BE2C (cell line): Measurements from ENCODE around the gene NFU1.

ENCODE experiments used
- DNase-seq: peaks from one replicate; pipeline ENCODE4 v3.0.0-alpha.2; 2020
- H3K27me3 ChIP-seq: fragments of 250-450 bp; sonication (Bioruptor Pico); 2 replicates; pipeline ENCODE4 v1.5.1; 2020; ENCODE audit warnings: mild to moderate bottlenecking
- H3K36me3 ChIP-seq: fragments of 250-450 bp; sonication (Bioruptor Pico); 2 replicates; pipeline ENCODE4 v1.5.1; 2020; ENCODE audit warnings: mild to moderate bottlenecking
- H3K4me1 ChIP-seq: fragments of 250-450 bp; sonication (Bioruptor Pico); 2 replicates; pipeline ENCODE4 v1.5.1; 2020
- H3K4me3 ChIP-seq: 2 replicates; pipeline ENCODE4 v1.5.1; 2011; ENCODE audit warnings: low read depth, low read length
- H3K9me3 ChIP-seq: fragments of 250-450 bp; sonication (Bioruptor Pico); 2 replicates; pipeline ENCODE4 v1.5.1; 2020
- TF ChIP-seq, protein P1 (sequence below): IDR thresholded peaks from 2 replicates; pipeline ENCODE4 v1.5.1; 2012; ENCODE audit warnings: mild to moderate bottlenecking, low read depth, low read length

NFU1 gene

DNA sequence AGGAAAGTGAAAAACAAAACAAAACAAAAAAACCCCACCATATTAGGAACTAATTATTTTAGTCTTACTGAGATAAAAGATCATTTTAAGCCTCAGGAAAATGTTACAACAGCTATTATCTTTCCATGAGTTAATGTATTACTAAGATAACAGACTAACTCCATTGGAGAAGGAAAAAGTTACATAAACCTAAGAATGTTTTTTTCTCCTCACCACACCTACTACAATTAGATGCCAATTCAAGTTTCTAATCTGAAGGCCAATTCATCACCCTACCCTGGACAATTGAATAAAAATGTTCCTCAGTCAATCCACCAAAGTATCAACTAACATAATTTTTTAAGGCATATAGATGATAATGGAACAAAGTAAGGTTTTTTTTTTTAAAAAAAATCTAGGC lies 40.0 kb downstream of the NFU1 start:
- no peaks in the 10 kb centered on the region for H3K27me3 ChIP-seq
- no peaks in the 10 kb centered on the region for H3K4me1 ChIP-seq
- no peaks in the 10 kb centered on the region for H3K9me3 ChIP-seq
- no peaks in the 10 kb centered on the region for H3K36me3 ChIP-seq
- TF ChIP-seq, protein P1, sequence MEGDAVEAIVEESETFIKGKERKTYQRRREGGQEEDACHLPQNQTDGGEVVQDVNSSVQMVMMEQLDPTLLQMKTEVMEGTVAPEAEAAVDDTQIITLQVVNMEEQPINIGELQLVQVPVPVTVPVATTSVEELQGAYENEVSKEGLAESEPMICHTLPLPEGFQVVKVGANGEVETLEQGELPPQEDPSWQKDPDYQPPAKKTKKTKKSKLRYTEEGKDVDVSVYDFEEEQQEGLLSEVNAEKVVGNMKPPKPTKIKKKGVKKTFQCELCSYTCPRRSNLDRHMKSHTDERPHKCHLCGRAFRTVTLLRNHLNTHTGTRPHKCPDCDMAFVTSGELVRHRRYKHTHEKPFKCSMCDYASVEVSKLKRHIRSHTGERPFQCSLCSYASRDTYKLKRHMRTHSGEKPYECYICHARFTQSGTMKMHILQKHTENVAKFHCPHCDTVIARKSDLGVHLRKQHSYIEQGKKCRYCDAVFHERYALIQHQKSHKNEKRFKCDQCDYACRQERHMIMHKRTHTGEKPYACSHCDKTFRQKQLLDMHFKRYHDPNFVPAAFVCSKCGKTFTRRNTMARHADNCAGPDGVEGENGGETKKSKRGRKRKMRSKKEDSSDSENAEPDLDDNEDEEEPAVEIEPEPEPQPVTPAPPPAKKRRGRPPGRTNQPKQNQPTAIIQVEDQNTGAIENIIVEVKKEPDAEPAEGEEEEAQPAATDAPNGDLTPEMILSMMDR: no peak
- H3K4me3 ChIP-seq: no peak overlapping the region
- DNase-seq: no peak

DNA sequence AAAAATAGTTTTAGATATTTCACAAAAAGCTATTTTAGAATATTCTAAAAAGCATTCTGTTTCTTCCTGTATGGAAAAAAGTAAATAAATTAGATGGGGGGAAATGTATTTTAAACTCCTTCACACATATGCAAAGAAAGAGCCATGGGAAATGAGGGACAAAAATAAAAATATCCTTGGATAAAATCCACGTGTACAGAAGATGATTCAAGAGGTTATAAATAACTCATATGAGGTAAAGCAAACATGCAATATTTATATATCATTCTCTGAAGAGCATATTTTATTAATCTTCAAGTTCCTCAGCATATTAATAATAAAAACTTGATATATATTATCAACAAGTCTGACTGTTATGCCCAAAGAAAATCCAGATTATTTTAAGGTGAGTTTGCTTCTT lies 41.4 kb downstream of the NFU1 start:
- no peaks in the 10 kb centered on the region for H3K36me3 ChIP-seq
- H3K4me3 ChIP-seq: no peak overlapping the region
- no peaks in the 10 kb centered on the region for H3K27me3 ChIP-seq
- H3K9me3 ChIP-seq: no peaks in the 10 kb centered on the region
- H3K4me1 ChIP-seq: no peaks in the 10 kb centered on the region
- TF ChIP-seq, protein P1: no peak
- DNase-seq: no peak

DNA sequence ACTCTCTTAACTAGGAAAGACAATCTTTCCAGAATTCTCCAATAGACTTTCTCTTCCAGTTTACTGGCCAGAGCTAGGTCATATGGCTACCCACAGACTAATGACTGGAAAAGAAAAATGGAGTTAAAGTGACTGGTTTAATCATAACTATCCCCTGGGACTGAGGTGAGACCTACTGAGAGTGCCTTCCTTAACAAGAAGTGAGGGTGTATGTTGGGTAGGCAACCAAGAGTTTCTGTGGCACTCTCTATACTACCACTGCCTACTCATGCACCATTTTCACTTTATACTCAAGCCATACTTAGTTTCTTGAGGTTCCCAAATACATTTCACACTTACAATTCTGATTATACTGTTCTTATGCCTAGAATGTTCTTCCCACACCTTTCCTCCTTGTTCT lies 43.3 kb downstream of the NFU1 start:
- Histone ChIP-seq H3K27me3 (no peaks in the 10 kb centered on the region), H3K4me1 (no peaks in the 10 kb centered on the region), H3K4me3 (no peak overlapping the region), H3K36me3 (no peaks in the 10 kb centered on the region), H3K9me3 (no peaks in the 10 kb centered on the region)
- TF ChIP-seq, protein P1: no peak
- DNase-seq: no peak

DNA sequence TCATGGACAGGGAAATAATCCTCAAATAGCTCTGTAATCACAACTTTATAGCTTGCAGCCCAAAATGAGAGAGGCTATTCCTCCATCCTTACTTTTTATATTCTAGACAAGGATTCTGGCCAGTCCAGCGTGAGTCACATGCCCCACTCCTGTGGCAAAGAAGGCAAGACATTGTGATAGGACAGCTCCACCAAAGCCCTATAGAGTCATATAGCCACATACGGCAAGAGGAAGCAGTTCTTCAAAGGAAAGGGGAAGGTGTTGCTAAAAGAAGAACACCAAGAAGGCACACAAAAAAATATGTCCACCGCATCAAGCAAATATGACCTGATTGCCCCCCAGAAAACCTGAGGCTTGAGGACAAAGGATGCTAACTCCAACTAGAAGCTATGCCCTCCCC lies 46.8 kb downstream of the NFU1 start:
- H3K4me1 ChIP-seq: no peaks in the 10 kb centered on the region
- TF ChIP-seq, protein P1: no peak
- no peak overlapping the region for H3K4me3 ChIP-seq
- DNase-seq: no peak
- no peaks in the 10 kb centered on the region for H3K27me3 ChIP-seq
- no peaks in the 10 kb centered on the region for H3K9me3 ChIP-seq
- H3K36me3 ChIP-seq: no peaks in the 10 kb centered on the region

DNA sequence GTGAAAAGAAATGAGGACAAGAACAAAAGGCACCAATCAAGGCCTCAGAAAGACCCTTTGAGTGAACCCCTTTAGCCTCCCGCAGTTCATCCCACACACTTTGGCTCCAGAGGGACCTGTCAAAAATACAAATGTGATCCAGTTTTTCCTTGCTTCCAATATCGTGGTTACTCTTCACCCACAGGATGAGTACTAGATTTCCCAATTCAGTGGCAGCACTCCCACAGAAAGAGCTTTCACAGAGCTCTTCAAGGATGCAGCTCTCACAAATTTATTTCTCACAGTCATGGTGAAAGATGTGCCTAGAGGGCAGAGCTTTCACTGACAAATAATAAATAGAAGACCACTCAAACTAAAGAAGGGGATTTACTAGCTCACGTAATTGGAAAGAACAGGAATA lies 47.2 kb downstream of the NFU1 start:
- no peak overlapping the region for H3K4me3 ChIP-seq
- TF ChIP-seq, protein P1: no peak
- H3K9me3 ChIP-seq: no peaks in the 10 kb centered on the region
- no peaks in the 10 kb centered on the region for H3K36me3 ChIP-seq
- no peaks in the 10 kb centered on the region for H3K27me3 ChIP-seq
- DNase-seq: no peak
- H3K4me1 ChIP-seq: no peaks in the 10 kb centered on the region

DNA sequence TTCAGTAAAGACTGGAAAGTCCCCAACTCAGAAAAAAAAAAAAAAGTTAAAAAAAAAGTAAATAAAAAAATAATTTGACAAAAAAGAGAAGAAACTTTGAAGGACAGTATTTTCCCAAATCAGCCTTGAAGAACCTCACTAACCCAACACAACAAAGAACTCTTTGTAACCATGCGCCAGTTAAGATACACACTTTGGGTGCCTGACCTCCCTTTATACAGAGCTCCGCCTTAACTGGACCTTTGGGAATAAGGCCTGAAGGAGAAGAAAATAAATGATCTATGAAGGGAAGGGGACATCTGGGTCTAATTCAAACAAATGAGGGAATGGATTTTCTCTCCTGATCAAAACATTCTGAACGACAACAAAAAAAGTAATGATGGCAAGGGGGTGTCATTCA lies 48.0 kb downstream of the NFU1 start:
- Histone ChIP-seq H3K27me3 (no peaks in the 10 kb centered on the region), H3K36me3 (no peaks in the 10 kb centered on the region), H3K4me1 (no peaks in the 10 kb centered on the region), H3K9me3 (no peaks in the 10 kb centered on the region), H3K4me3 (no peak overlapping the region)
- TF ChIP-seq, protein P1: no peak
- DNase-seq: no peak
